HG03196 (cell line): ENCODE results near the gene AP1S3.
"Not testable (repeated sequence)": the region's sequence is repeated elsewhere in the genome, so short reads cannot be mapped to it uniquely, and the experiment has no call there.

Source experiments
- ATAC-seq: cut with Tn5 transposase; IDR thresholded peaks from one replicate; pipeline ENCODE4 v1.9.1; 2021; ENCODE audit not compliant: unreplicated experiment

The AP1S3 gene

GRCh38 chr2:223854741-223855140 lies 17.4 kb upstream of the AP1S3 start:
- no peak for ATAC-seq

DNA sequence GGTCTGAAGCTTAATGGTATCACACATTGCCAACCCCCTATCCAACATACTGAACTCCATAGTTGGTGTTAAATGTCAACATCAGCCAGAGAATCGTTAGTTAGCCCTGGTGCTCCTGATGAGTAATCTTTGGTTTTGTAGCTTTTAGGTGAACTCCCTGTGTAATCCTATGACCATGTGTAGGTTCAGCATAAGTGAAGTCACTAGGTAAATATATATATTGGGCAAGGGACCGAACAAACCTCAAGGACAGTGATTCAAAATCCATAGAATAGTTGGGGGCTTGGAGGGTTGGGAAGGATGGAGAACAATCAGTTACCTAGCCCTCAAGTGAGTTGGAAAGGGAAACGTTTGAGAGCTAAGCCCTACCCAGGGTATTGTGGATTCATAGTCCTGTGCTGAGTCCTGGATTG lies 16.0 kb upstream of the AP1S3 start:
- ATAC-seq = no peak

DNA sequence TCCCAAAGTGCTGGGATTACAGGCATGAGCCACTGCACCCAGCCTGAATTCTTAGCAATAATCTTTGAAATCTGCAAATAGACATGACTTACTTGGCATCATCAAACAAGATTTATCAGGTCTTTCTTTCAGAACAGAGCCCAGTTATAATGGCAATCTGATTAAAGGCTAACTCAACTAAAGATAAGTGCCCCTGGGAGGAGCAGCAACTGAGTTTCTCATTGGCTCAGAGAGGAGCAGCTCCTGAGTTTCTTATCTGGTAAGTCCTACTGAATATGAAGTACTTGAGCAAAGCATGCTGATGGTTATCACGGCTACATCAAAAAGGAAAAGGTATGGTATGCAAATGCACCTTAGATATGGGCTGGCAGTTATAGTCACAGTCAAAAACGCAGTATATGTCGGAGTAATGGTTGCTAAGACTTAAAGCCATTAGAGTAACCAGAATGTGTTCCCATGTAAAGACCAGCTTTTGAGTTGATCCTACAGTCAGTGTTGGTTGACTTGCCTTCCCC lies 15.0 kb upstream of the AP1S3 start:
- no peak for ATAC-seq

DNA sequence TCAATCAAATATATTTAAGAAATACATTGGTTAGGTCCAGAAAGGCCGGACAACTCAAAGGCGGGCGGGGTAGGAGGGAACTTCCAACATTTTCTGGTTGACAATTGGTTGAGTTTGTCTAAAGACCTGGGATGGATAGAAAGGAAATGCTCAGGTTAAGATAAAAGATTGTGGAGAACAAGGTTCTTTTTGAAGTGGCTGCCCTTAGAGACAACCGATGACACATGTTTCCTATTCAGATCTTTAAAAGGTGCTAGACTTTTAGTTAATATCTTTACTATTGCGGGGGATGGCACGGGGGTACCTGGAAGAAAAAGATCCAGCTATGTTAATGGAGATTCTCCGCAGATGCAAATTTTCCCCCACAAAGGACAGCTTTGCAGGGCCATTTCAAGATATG lies 10.0 kb upstream of the AP1S3 start:
- no peak for ATAC-seq

GRCh38 chr2:223846515-223846914 lies 9.1 kb upstream of the AP1S3 start:
- ATAC-seq = no peak

DNA sequence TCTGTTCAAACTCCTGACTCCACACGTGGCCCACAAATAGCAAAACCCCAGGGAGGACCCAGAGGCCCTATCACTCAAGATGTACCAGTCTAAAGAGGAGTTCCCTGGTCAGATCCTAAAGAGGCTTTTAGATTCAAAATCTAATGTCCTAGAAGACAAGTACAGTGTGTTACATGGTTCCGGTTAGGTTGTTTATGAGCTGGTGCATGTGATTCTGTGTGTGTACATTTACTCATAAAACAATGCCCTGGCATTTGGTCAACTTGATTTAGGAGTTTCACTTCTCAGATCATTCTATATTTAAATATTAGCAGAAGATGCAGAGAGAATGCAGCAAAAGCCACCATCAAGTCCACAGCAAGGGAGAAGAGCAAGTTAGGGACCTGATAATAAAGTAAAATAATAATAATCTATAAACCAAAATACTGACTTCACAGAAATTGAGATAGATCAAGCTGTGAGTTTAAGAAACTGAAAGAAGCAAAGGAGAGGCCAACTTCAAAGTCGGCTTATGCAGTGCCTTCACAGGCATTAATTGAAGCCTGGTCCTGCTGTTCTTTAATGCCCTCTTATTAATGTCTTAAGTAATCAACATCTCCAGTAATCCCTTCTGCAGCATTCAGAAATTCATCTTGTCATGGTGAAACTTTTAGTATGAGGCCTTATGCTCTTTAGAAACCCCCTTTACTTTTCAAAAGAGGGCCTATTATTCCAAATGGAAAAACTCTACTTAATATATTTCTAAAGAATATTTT lies 4.2 kb upstream of the AP1S3 start:
- no peak for ATAC-seq

DNA sequence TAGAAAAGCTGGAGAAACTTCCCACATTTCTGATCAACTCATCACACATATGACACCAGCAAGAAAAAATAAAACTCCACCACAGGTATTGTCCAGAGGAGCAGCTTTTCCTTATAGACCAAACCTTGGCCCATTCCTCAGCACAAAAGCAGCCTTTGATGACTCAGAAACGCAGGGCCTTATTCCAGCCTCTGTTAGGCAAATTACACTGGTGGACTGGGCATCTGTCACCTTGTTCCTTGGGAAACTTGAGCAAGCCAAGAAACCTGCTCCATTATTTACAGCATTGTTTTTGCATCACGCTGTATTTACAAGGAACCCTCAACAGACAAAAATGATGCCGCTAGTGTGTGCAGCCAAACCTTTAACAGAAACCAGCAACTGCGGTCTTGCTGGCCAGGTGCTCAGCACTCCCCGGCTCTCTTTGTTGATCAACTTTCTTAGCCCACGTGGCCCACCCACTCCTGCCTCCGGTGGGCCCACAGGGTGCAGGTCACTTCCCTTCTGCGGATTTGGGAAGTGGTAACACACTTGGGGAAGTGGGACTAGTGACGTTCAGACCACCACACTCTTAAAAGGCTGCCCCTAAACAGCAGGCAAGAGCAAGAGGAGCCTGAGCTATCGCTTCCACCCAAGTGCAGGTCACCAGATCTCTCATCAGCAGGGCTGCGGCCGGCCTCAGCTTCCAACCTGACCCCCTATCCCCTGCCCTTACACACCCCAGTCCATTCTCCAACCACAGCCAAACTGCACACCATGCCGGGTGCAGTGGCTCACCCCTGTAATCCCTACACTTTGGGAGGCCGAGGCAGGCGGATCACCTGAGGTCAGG lies 1.5 kb downstream of the AP1S3 start:
- ATAC-seq = no peak

DNA sequence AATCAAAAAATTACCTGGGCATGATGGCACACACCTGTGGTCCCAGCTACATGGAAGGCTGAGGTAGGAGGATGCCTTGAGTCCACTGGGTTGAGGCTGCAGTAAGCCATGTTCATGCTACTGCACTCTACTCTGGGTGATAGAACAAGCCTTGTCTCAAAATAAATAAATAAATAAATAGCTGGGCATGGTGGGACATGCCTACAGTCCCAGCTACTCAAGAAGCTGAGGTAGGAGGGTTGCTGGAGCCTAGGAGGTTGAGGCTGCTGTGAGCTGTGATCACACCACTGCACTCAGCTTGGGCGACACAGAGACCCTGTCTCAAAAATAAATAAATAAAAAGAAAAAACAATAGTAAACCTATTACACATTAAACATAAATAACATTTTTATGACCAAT lies 3.0 kb downstream of the AP1S3 start:
- ATAC-seq = no peak

DNA sequence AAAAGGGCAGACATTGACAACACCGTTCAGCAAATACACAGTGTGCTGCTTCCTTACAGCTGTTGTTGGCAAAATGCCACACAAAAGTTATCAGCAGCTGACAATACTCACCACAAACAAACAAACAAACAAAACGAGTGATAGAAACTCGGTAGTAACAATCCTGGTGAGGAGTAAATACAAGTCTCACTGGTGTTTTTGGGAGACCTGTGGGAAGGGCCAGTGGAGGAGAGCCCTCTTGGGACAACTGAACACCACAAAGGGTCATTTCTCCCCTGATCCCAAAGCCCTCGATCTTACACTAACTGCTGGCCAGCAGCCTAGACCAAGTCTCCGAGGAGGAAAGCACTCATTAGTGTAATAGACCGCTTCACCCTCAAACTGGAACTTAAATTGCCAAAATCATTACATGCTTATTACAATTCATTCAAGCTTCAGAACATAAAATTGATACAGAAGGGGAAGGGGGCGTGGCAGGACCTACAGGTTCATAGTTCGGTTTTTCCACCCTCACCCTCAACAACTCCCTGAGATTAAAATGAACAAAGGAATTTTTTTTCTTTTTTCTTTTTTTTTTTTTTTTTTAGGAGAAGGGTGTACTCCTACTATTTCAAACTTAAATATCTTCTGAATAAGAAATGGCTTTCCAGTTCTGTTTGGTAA lies 5.0 kb downstream of the AP1S3 start:
- no peak for ATAC-seq

DNA sequence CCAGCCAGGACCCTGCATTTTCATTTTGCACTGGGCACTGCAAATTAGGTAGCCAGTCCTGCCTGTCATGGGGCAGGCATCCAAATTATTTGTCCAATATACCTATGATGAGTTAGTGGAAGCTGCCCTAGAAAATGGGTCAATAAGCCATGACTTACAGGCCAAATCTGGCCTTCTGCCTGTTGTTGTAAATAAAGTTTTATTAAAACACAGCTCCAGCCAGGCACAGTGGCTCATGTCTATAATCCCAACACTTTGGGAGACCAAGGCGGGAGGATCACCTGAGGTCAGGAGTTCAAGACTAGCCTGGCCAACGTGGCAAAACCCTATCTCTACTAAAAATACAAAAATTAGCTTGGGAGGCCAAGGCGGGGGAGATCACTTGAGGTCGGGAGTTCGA lies 8.3 kb downstream of the AP1S3 start:
- no peak for ATAC-seq

DNA sequence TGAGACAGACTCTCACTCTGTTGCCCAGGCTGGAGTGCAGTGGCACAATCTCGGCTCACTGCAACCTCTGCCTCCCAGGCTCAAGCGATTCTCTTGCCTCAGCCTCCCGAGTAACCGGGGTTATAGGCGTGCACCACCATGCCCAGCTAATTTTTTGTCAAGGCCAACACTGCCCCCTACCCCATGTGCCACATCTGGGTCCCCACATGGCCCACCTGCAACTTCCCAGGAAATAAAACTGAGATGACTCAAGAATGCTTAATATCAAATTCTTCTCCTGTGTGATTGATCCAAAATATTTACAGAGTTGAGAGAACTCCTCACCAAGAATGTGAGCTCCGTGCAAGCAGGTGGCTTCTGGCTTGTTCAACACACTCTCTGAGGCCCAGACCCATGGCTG lies 9.1 kb downstream of the AP1S3 start:
- no peak for ATAC-seq

DNA sequence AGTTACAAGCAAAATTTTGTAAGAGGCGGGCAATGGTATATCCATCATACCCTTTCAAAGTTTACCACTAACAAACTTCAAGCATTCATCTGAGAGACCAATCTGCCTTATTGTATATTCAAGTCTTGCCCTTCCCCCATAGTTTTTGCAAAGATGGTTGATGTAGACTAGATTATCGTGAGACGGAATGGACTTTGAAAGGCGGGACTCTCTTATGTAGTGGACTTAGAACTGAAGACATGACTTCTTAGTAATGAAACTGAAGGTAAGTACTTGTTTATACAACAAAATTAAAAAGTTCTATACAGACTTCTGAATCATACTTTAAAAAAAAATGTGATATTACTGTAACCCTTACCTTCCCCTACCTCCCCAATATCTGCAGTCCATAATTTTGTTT lies 10.4 kb downstream of the AP1S3 start:
- no peak for ATAC-seq

- no peak for ATAC-seq
Observed at GRCh38 chr2:223824301-223824700, 13.1 kb downstream of the AP1S3 start.

DNA sequence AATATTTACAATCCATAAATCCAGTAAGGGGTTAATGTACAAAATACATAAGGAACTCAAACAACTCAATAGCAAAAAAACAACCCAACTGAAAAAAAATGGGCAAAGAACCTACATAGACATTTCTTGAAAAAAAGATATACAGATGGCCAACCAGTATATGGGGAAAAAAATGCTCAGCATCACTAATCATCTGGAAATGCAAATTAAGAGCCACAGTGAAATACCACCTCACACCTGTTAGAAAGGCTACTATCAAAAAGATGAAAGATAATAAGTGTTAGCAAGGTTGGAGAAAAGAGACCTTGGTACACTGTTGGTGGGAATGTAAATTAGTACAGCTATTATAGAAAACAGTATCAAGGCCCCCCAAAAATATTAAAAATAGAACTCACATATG lies 14.6 kb downstream of the AP1S3 start:
- ATAC-seq = no peak

- no peak for ATAC-seq
Observed at GRCh38 chr2:223820549-223820948, 16.8 kb downstream of the AP1S3 start.

DNA sequence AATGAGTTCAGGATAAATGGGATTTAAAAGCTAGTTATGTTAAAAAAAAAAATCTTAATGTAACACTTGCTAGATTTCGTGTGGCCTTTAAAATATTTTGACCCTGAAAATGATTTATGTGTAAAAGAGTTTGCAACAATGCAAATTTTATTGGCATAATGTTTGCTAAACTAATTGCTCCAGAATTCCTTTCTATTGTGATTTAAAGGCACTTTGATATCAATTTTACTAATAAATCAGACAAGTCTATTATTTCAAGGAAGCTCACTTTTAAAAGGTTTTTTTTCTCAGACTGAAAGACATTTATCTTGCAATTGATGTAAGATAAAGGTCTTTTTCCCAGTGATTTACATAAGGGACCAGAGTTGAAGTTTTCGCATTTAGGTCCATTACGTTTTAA lies 17.5 kb downstream of the AP1S3 start:
- no peak for ATAC-seq

DNA sequence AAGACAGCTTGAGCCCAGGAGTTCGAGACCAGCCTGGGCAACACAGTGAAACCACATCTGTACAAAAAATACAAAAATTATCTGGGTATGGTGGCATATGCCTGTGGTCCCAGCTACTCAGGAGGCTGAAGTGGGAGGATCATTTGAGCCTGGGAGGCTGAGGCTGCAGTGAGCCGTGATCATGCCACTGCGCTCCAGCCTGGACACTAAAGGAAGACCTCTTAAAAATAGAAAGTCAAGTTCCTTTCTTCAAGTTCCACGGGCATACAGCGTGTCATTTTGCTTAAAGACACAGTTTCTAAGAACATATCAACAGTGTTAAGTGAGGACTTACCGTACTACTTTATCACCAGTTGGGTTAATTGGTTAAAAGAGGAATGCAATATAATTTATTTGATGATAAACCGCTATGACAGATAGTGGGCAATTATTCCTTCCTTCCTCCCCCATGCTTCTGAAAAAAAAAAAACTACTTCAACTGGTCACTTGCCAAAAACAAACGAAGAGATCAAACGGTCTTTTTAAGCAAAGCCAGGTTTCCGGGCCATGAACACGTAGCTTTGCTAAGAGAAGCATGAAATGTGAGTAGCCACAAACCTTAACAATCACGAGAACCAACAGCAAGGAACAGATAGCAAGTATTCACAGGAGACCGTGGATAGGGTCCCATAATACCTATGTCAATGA lies 21.4 kb downstream of the AP1S3 start:
- no peak for ATAC-seq

DNA sequence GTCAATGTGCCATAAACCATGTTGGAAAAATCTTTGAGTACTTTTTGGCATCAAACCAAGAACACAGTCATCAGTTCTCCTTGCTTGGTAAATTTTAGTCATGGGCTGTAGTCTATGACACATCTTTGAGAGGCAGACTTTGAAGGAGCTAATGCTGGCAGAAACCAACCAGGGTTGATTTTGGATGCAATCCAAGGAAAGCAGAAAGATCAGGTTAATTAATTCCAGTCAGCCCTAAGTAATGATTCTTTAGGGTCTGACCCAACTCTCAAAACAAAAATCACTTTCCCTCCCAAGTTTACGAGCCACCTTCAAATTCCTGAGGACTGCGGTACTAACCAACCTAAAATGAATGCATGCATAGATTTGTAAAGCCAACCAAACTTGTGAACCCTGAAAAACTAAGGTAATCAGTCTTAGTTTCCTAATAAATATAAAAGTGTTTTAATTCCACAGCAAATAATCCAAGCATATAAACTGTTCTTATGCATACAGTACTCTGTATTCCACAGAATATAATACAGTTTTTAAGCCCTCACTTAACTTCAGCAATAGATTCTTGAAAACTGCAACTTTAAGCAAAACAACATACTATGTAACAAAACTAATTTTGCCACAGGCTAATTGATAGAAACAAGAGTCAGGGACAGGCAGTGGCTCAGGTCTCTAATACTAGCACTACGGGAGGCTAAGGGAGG lies 22.0 kb downstream of the AP1S3 start:
- no peak for ATAC-seq

GRCh38 chr2:223814764-223815163 lies 22.6 kb downstream of the AP1S3 start:
- not testable (repeated sequence) for ATAC-seq

DNA sequence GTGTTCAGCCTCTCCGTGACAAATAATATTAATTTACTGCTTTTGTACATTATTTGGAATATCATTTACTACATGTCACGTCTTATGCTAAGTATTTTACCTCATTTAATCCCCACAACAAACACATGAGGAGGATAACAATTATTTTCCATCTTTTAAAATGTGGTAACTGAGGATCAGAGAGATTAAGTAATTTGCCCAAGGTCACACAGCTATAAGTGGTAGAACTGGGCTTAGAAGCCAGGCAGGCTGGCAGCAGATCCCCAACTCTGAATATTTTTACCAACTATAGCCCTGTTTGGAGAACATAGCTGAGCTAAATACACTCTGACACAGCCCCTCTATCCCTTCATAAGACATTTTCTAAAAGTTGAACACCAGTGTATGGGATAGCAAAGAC lies 24.1 kb downstream of the AP1S3 start:
- ATAC-seq = no peak

GRCh38 chr2:223811757-223812156 lies 25.6 kb downstream of the AP1S3 start:
- ATAC-seq = no peak
